ENCODE measurements around the gene APOBEC4.

Gene APOBEC4

DNA sequence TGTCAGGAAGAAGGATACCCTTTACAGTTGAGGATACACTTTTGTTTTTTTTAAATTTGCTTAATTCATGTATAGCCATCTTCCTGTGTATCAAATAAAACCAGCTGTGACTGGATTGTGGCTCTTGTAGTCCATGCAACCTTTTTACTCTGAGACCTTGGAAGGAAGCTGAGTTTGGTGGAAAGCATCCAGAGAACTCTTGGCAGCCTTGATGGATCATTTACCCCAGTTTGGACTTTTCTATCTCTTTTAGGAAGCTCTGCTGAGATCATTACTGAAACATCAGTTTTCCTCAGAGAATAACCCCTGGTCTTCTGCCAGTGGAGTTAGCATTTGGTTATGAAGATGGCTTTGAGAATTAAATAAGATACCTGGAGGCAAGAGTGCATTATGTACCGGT, 21.2 kb upstream of the APOBEC4 start:
- TF ChIP-seq, protein P1, sequence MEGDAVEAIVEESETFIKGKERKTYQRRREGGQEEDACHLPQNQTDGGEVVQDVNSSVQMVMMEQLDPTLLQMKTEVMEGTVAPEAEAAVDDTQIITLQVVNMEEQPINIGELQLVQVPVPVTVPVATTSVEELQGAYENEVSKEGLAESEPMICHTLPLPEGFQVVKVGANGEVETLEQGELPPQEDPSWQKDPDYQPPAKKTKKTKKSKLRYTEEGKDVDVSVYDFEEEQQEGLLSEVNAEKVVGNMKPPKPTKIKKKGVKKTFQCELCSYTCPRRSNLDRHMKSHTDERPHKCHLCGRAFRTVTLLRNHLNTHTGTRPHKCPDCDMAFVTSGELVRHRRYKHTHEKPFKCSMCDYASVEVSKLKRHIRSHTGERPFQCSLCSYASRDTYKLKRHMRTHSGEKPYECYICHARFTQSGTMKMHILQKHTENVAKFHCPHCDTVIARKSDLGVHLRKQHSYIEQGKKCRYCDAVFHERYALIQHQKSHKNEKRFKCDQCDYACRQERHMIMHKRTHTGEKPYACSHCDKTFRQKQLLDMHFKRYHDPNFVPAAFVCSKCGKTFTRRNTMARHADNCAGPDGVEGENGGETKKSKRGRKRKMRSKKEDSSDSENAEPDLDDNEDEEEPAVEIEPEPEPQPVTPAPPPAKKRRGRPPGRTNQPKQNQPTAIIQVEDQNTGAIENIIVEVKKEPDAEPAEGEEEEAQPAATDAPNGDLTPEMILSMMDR (conservative IDR thresholded peaks at IDR 0.05), result no peak
- TF ChIP-seq ZFX (IDR thresholded peaks at IDR 0.05), result no peak
- no peak overlapping the region for H3K27ac ChIP-seq

DNA sequence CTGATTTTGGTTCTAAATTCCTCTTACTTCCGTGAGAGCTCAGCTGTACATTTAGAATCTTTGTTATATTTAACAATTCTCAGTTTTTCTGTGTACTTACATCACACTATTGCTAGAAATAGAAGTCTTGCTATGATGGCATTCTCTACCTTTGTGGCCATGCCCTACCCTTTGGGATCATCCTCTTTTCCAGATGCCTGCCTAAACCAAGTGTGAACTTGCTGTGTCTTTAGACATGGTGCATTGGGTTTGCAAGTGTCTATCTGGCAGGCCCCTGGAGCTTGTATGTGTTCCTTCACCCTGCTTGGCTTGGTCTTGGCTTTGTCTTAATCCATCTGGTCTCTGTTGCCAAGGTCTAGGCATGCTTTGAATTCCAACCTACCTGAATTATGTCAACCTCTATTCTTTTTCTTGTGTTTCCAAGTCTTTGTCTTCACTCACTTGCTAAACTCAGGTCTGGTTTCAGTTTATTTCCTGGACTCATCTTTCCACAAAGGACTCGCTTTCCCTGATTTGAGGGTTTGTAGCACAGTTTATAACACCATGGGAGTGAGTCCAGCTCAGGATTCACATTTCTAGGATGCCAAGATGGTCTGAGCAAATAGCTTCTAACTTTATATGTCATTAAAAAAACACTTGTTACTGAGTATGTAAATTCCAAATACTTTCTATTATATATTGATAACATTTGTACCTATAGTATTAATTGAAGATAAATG, 20.6 kb upstream of the APOBEC4 start:
- no peak overlapping the region for H3K27ac ChIP-seq
- TF ChIP-seq, protein P1 (conservative IDR thresholded peaks at IDR 0.05), result no peak
- TF ChIP-seq ZFX (IDR thresholded peaks at IDR 0.05), result no peak

DNA sequence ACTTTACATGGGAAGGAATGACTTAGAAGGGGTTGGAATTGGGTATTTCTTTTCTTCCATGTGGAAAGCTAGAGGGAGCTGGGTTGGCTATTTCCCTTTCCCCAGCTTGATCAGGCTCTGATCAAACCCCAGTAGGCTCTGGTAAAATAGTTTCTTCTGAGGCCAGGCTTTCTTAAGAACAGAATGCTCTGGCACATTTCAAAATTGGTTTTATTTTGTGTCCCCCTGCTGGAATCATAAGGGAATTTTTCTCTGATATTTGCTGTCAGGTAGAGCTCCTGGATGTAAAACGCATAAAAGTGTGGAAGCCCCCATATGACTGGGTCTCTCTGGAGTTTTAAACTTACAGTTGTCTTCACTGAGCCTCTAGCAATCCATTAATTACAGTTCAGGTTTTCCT, 17.1 kb upstream of the APOBEC4 start:
- no peak overlapping the region for H3K27ac ChIP-seq
- no peak for TF ChIP-seq ZFX (IDR thresholded peaks at IDR 0.05)
- TF ChIP-seq, protein P1 (conservative IDR thresholded peaks at IDR 0.05), result peak; percentile 37

DNA sequence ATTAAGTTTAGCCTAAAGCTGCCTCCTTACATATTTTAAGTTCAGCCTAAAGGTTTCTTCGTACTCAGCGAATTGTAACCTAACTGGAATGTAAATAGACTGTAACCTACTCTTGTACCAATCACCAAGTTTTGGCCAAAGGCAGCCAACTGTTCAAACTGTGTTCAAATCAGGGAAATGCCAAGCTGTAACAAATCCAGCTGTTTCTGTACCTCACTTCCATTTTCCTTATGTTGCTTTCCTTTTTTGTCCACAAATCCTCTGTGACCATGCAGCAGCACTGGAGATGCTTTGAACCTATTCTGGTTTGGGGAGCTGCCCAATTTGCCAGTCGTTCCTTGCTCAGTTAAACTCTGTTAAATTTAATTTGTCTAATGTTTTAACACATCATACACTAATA, 3.2 kb upstream of the APOBEC4 start:
- TF ChIP-seq, protein P1 (conservative IDR thresholded peaks at IDR 0.05), result no peak
- no peak for TF ChIP-seq ZFX (IDR thresholded peaks at IDR 0.05)
- no peak overlapping the region for H3K27ac ChIP-seq

DNA sequence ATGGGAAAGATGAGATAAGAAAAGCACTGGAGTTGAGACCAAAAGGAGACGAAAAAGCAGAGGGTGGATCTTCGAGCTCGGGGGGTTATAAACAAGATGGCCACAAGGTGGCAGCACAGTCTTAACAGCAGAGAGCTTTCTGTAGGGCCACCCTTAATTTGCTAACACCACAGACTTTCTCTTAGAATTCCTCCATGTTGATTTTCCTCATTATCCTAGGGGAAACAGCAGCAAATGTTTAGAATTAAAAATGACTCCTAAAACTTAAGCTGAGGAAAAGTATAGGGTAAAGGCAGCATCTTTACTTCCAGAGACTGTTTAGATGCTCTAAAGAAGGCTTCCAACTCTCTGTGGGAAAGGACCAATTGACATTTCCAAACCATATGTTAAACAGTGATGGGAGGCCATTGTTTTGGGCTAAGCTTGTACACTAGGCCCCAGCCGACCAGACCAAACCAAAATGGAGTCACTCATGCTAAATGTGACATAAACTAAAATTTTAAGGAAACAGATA, 2.5 kb upstream of the APOBEC4 start:
- TF ChIP-seq ZFX (IDR thresholded peaks at IDR 0.05), result no peak
- TF ChIP-seq, protein P1 (conservative IDR thresholded peaks at IDR 0.05), result peak; percentile 95

DNA sequence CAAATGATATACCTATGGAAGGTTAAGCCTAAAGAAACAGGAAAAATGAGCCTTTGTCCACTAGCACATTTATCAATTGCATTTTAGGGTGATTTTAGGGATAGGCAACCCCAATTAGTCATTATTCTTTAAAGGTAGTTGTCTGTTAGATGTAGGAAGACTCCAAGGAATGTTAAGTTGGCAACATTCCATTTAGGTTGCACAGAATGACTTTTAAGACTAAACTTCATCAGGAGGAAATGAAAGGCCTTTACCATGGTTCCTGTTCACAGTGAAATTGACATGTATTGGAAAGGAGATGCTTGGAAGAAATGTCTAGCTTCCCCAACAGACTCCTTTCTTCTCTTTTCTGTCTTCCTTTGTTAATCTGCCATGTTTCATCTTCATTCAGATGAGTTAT, 1.6 kb upstream of the APOBEC4 start:
- no peak overlapping the region for H3K27ac ChIP-seq
- TF ChIP-seq ZFX (IDR thresholded peaks at IDR 0.05), result no peak
- TF ChIP-seq, protein P1 (conservative IDR thresholded peaks at IDR 0.05), result no peak

More for the DNA sequence above, 2.5 kb upstream of the APOBEC4 start:
- H3K27ac ChIP-seq, result no peak overlapping the region

DNA sequence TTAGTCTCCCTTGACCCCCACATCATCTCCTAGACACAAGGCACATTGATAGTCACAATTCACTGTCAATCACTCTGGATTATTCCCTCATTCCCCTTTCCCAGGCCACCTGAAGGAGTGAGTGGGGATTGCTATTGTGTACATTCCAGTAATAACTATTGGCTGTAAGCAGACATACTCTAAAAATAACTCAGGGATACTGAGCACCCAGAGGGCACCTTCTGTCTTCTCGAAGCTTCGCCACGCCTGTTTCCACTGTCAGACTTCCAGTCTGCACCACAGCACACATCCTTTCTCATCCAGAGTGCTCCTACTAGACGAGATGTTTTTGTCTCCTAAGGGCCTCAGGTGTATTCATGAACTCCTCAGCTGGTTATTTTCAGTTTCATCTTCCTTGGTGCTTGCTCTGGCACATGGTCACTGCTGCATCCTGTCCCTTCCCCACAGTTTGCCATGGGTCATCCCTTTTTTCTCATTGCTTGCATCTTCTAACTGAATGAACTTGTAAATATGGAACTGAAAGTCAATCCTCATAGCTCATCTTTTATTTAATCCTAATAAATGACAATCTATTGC, 848 bp upstream of the APOBEC4 start:
- no peak for TF ChIP-seq ZFX (IDR thresholded peaks at IDR 0.05)
- TF ChIP-seq, protein P1 (conservative IDR thresholded peaks at IDR 0.05), result no peak
- no peak overlapping the region for H3K27ac ChIP-seq

All from C4-2B (cell line).